Trophoblast cell (in vitro differentiated cells and primary cell): Measurements from ENCODE around the gene HIVEP1.

Experiments
- DNase-seq, 2 donors: peaks; one replicate each; pipeline ENCODE4 v3.0.0-alpha.2; 2016
- H2AFZ ChIP-seq: 2 replicates; pipeline ENCODE4 v1.6.1; 2013; ENCODE audit warnings: low read length, moderate library complexity, mild to moderate bottlenecking; ENCODE audit not compliant: insufficient read depth, poor library complexity
- H2AK5ac ChIP-seq: 2 replicates; pipeline ENCODE4 v1.6.1; 2013; ENCODE audit warnings: mild to moderate bottlenecking, low read length
- H2BK120ac ChIP-seq: 2 replicates; pipeline ENCODE4 v1.6.1; 2013; ENCODE audit warnings: low read length, mild to moderate bottlenecking, moderate library complexity; ENCODE audit not compliant: insufficient read depth, poor library complexity
- H2BK12ac ChIP-seq: 2 replicates; pipeline ENCODE4 v1.6.1; 2013; ENCODE audit warnings: mild to moderate bottlenecking, low read length, moderate library complexity
- H2BK5ac ChIP-seq: 2 replicates; pipeline ENCODE4 v1.6.1; 2013; ENCODE audit warnings: low read length, low read depth, moderate library complexity, mild to moderate bottlenecking; ENCODE audit not compliant: poor library complexity
- H3K14ac ChIP-seq: 2 replicates; pipeline ENCODE4 v1.6.1; 2013; ENCODE audit warnings: mild to moderate bottlenecking, low read length
- H3K18ac ChIP-seq: 2 replicates; pipeline ENCODE4 v1.6.1; 2013; ENCODE audit warnings: mild to moderate bottlenecking, low read length
- H3K23ac ChIP-seq: 2 replicates; pipeline ENCODE4 v1.6.1; 2013; ENCODE audit warnings: low read length
- H3K27ac ChIP-seq: 2 replicates; pipeline ENCODE4 v1.5.1; 2013; ENCODE audit warnings: low read depth, mild to moderate bottlenecking, inconsistent platforms, low read length, moderate library complexity
- H3K27me3 ChIP-seq: 2 replicates; pipeline ENCODE4 v1.6.1; 2013; ENCODE audit warnings: inconsistent platforms, mild to moderate bottlenecking, low read length, moderate library complexity; ENCODE audit not compliant: insufficient read depth
- H3K36me3 ChIP-seq, 2 experiments: 1 replicate in 1 of 2; 2 replicates in 1 of 2; pipeline ENCODE4 v1.6.1; 2013; ENCODE audit warnings: low read length in 2 of 2, mild to moderate bottlenecking in 2 of 2, moderate library complexity in 1 of 2; ENCODE audit not compliant: insufficient read depth in 2 of 2, control insufficient read depth in 1 of 2
- H3K4ac ChIP-seq: 2 replicates; pipeline ENCODE4 v1.6.1; 2013; ENCODE audit warnings: low read depth, mild to moderate bottlenecking, low read length, moderate library complexity
- H3K4me1 ChIP-seq, 2 experiments: 1 replicate in 1 of 2; 2 replicates in 1 of 2; pipeline ENCODE4 v1.6.1; 2013; ENCODE audit warnings: low read length in 2 of 2, mild to moderate bottlenecking in 2 of 2, moderate library complexity in 1 of 2; ENCODE audit not compliant: insufficient read depth in 2 of 2, control insufficient read depth in 1 of 2
- H3K4me2 ChIP-seq: 2 replicates; pipeline ENCODE4 v1.6.1; 2013; ENCODE audit warnings: inconsistent platforms, mild to moderate bottlenecking, low read length, moderate library complexity
- H3K4me3 ChIP-seq: 2 replicates; pipeline ENCODE4 v1.5.1; 2013; ENCODE audit warnings: mild to moderate bottlenecking, low read depth, low read length, inconsistent platforms
- H3K79me1 ChIP-seq: one replicate; pipeline ENCODE4 v1.6.1; 2013; ENCODE audit warnings: low read length
- H3K79me2 ChIP-seq: 2 replicates; pipeline ENCODE4 v1.6.1; 2013; ENCODE audit warnings: low read length, mild to moderate bottlenecking; ENCODE audit not compliant: control insufficient read depth, insufficient read depth, poor library complexity
- H3K9ac ChIP-seq: 2 replicates; pipeline ENCODE4 v1.6.1; 2013; ENCODE audit warnings: mild to moderate bottlenecking, low read length
- H3K9me3 ChIP-seq: 2 replicates; pipeline ENCODE4 v1.6.1; 2013; ENCODE audit warnings: low read depth, mild to moderate bottlenecking, control low read depth, inconsistent platforms, low read length; ENCODE audit not compliant: insufficient read depth
- H4K12ac ChIP-seq: 2 replicates; pipeline ENCODE4 v1.6.1; 2013; ENCODE audit warnings: low read depth, mild to moderate bottlenecking, low read length, moderate library complexity
- H4K8ac ChIP-seq: 2 replicates; pipeline ENCODE4 v1.6.1; 2013; ENCODE audit warnings: low read depth, mild to moderate bottlenecking, low read length, moderate library complexity
- H4K91ac ChIP-seq: one replicate; pipeline ENCODE4 v1.6.1; 2013; ENCODE audit warnings: low read depth, mild to moderate bottlenecking, low read length, moderate library complexity
- WGBS: extraction: QIAGEN DNeasy Blood & Tissue Kit; methylation state at CpG from one replicate; pipeline ENCODE4 v1.1.7; 2013; ENCODE audit warnings: missing lambda C conversion rate; ENCODE audit not compliant: insufficient read length, insufficient coverage; ENCODE audit errors: extremely low coverage; 5-methylcytosine and 5-hydroxymethylcytosine counted together

Gene HIVEP1

DNA sequence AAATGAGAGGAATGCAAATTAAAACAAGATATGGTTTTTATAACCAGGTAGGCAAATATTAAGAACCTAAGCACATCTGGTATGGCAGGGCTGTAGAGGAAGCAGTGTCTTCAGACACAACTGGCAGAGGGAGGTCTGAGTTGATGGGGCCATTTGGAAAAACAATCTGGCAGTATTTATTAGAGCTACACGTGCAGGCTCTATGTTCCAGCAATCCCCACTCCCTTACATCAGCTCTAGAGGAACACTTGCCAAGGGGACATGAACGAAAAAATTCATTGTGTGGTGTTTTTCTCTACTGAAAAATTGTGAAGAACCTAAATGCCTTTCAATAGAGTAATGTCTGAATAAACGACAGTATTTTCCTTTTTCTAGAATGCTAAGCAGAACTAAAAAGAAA lies 166.4 kb downstream of the HIVEP1 start:
- H2BK5ac ChIP-seq, result no peak overlapping the region
- no peaks in the 10 kb centered on the region for H3K9me3 ChIP-seq
- H3K4me3 ChIP-seq, result no peak overlapping the region
- H3K79me1 ChIP-seq, result no peaks in the 10 kb centered on the region
- no peak overlapping the region for H2AFZ ChIP-seq
- H3K36me3 ChIP-seq, result no peaks in the 10 kb centered on the region
- no peaks in the 10 kb centered on the region for H3K27me3 ChIP-seq
- H2BK12ac ChIP-seq, result no peak overlapping the region
- no CpG with 5 or more reads among the region's 3 CpGs for WGBS
- no peak overlapping the region for H2AK5ac ChIP-seq
- H4K12ac ChIP-seq, result no peak overlapping the region
- H3K9ac ChIP-seq, result no peak overlapping the region
- no peaks in the 10 kb centered on the region for H3K79me2 ChIP-seq
- no peak overlapping the region for H4K91ac ChIP-seq
- H3K4me1 ChIP-seq, result peaks cover 0 to 2% of the 10 kb centered on the region in 2 experiments
- H3K4ac ChIP-seq, result no peak overlapping the region
- no peak overlapping the region for H4K8ac ChIP-seq
- no peak for DNase-seq
- H3K23ac ChIP-seq, result no peak overlapping the region
- no peak overlapping the region for H3K27ac ChIP-seq
- no peak overlapping the region for H2BK120ac ChIP-seq
- no peak overlapping the region for H3K14ac ChIP-seq
- no peak overlapping the region for H3K4me2 ChIP-seq
- H3K18ac ChIP-seq, result no peak overlapping the region

DNA sequence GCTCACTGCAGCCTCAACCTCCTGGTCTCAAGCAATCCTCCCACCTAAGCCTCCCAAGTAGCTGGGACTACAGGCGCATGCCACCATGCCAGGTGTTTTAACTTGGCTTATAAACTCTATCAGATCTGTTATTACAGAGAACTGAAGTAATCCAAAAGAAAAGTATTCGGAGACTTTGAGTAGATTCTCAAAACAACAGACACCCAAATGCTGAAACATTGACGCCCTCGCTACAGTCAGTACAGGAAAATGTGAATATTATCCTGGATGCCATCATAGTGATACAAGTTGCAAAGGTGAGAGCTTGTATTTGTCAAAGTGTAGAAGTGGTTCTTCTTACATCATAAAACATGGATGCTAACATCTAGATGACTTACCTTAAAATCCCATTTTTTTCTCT lies 169.4 kb downstream of the HIVEP1 start:
- no peak overlapping the region for H3K4ac ChIP-seq
- H3K18ac ChIP-seq, result no peak overlapping the region
- no peak overlapping the region for H3K4me3 ChIP-seq
- H3K27ac ChIP-seq, result no peak overlapping the region
- no peak overlapping the region for H4K91ac ChIP-seq
- H3K23ac ChIP-seq, result no peak overlapping the region
- H3K14ac ChIP-seq, result no peak overlapping the region
- no peak overlapping the region for H2BK12ac ChIP-seq
- peaks cover 0 to 2% of the 10 kb centered on the region in 2 experiments for H3K4me1 ChIP-seq
- no peak overlapping the region for H2BK5ac ChIP-seq
- H2BK120ac ChIP-seq, result no peak overlapping the region
- no peaks in the 10 kb centered on the region for H3K36me3 ChIP-seq
- no peak overlapping the region for H4K12ac ChIP-seq
- no peak overlapping the region for H3K4me2 ChIP-seq
- H2AFZ ChIP-seq, result no peak overlapping the region
- H4K8ac ChIP-seq, result no peak overlapping the region
- no peaks in the 10 kb centered on the region for H3K27me3 ChIP-seq
- no peaks in the 10 kb centered on the region for H3K79me1 ChIP-seq
- WGBS, result no CpG with 5 or more reads among the region's 4 CpGs
- H3K9me3 ChIP-seq, result no peaks in the 10 kb centered on the region
- no peaks in the 10 kb centered on the region for H3K79me2 ChIP-seq
- no peak overlapping the region for H3K9ac ChIP-seq
- no peak overlapping the region for H2AK5ac ChIP-seq
- peak; percentile 77 to 93 for DNase-seq

DNA sequence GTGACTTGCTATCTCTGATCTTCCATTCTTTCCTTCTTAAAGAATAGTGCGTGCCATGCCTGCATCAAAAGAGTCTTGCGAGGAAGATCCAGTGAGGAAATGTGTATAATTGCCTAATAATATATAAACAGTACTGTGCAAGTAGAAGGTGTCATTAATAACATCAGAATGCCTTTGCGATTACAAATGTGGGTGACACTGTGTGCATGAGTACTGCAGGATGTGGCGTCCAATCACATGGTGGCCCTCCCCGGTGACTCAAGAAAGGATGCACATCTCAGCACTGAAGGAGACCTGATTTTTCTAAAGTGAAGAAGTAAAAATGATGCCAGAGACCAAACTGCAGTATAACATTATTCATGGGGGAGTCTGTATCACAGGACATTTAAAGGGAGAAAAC lies 170.6 kb downstream of the HIVEP1 start:
- H4K8ac ChIP-seq, result no peak overlapping the region
- H2AK5ac ChIP-seq, result no peak overlapping the region
- H3K79me2 ChIP-seq, result no peaks in the 10 kb centered on the region
- no peak overlapping the region for H2AFZ ChIP-seq
- no peak overlapping the region for H3K18ac ChIP-seq
- H4K91ac ChIP-seq, result no peak overlapping the region
- no peaks in the 10 kb centered on the region for H3K36me3 ChIP-seq
- H3K27me3 ChIP-seq, result no peaks in the 10 kb centered on the region
- H3K4ac ChIP-seq, result no peak overlapping the region
- no peak overlapping the region for H3K27ac ChIP-seq
- WGBS, result no CpG with 5 or more reads among the region's 5 CpGs
- H3K4me1 ChIP-seq, result peaks cover 0 to 2% of the 10 kb centered on the region in 2 experiments
- H2BK12ac ChIP-seq, result no peak overlapping the region
- H3K4me2 ChIP-seq, result no peak overlapping the region
- H3K14ac ChIP-seq, result no peak overlapping the region
- DNase-seq, result peak; percentile 22 to 68
- H2BK5ac ChIP-seq, result no peak overlapping the region
- no peaks in the 10 kb centered on the region for H3K9me3 ChIP-seq
- H3K23ac ChIP-seq, result no peak overlapping the region
- H3K79me1 ChIP-seq, result no peaks in the 10 kb centered on the region
- no peak overlapping the region for H2BK120ac ChIP-seq
- H4K12ac ChIP-seq, result no peak overlapping the region
- no peak overlapping the region for H3K9ac ChIP-seq
- no peak overlapping the region for H3K4me3 ChIP-seq

DNA sequence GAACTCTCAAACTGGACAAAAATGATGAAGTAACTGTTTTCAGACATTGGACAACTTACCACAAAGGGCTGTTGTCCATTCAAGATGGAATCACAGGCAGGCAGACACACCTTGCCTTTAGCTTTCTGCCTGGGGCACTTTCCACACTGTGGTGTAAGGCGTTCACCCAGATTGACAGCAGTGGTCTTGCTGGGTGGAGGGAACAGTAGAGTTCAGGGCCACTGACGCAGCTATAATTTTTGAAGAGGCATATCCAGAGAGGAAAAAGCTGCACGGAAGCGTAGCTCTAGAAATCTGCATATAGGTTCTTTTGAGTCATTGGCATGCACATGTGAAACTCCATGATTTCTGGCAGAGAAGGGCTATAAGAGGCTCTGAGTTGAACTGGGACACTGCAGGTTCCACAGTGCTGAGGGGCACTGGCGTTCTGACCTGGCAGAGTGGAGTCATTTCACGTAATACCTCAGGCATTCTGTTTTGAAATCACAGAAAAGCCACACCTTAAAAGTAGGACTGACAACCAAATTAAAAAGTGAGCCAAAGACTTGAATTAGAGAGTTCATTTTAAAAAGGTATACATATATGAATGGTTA lies 173.1 kb downstream of the HIVEP1 start:
- H4K12ac ChIP-seq, result no peak overlapping the region
- no peak overlapping the region for H2AK5ac ChIP-seq
- no peaks in the 10 kb centered on the region for H3K9me3 ChIP-seq
- no peak overlapping the region for H3K14ac ChIP-seq
- no peak overlapping the region for H2AFZ ChIP-seq
- no peak overlapping the region for H3K27ac ChIP-seq
- no peak overlapping the region for H4K8ac ChIP-seq
- no peaks in the 10 kb centered on the region for H3K79me1 ChIP-seq
- H3K4me3 ChIP-seq, result no peak overlapping the region
- H4K91ac ChIP-seq, result no peak overlapping the region
- H2BK5ac ChIP-seq, result no peak overlapping the region
- no peak overlapping the region for H3K4ac ChIP-seq
- H3K4me2 ChIP-seq, result no peak overlapping the region
- H3K23ac ChIP-seq, result no peak overlapping the region
- H3K9ac ChIP-seq, result no peak overlapping the region
- WGBS, result no CpG with 5 or more reads among the region's 6 CpGs
- no peak overlapping the region for H3K18ac ChIP-seq
- H3K4me1 ChIP-seq, result peaks cover 0 to 2% of the 10 kb centered on the region in 2 experiments
- H2BK12ac ChIP-seq, result no peak overlapping the region
- no peaks in the 10 kb centered on the region for H3K27me3 ChIP-seq
- H3K79me2 ChIP-seq, result no peaks in the 10 kb centered on the region
- no peak overlapping the region for H2BK120ac ChIP-seq
- H3K36me3 ChIP-seq, result no peaks in the 10 kb centered on the region
- peak; percentile 78 to 85 for DNase-seq
